GM12891 (cell line): ENCODE measurements around the gene SDHA.
"Not testable (repeated sequence)": the region's sequence is repeated elsewhere in the genome, so short reads cannot be mapped to it uniquely, and the experiment has no call there.

Source experiments
- DNase-seq: peaks from one replicate; pipeline ENCODE4 v3.0.0; 2011; ENCODE audit warnings: low spot score; ENCODE audit not compliant: insufficient read length
- FAIRE-seq: peaks from 2 replicates; lab custom pipeline; 2011; peaks lifted over from hg19 to GRCh38; lab: Jason Lieb, UNC
- PAX5 ChIP-seq: IDR thresholded peaks from 2 replicates; pipeline ENCODE4 v1.6.1; 2011; ENCODE audit warnings: low read length, moderate library complexity, mild to moderate bottlenecking; ENCODE audit not compliant: insufficient read depth, severe bottlenecking
- POLR2A ChIP-seq: IDR thresholded peaks from 2 replicates; pipeline ENCODE4 v1.6.1; 2011; ENCODE audit warnings: low read depth, low read length, control low read depth
- POLR2AphosphoS5 ChIP-seq: IDR thresholded peaks from 2 replicates; pipeline ENCODE4 v1.6.1; 2011; ENCODE audit warnings: low read depth, low read length, control low read depth
- POU2F2 ChIP-seq: IDR thresholded peaks from 2 replicates; pipeline ENCODE4 v1.6.1; 2011; ENCODE audit warnings: low read depth, mild to moderate bottlenecking, control low read depth, low read length, moderate library complexity
- SPI1 ChIP-seq: IDR thresholded peaks from 2 replicates; pipeline ENCODE4 v1.6.1; 2011; ENCODE audit warnings: low read depth, low read length, control low read depth
- TAF1 ChIP-seq: IDR thresholded peaks from 2 replicates; pipeline ENCODE4 v1.6.1; 2011; ENCODE audit warnings: low read depth, low read length, control low read depth

SDHA gene

GRCh38 chr5:252546-252945, 34.4 kb downstream of the SDHA start:
- DNase-seq (no peak), FAIRE-seq (no peak)
- TF ChIP-seq POLR2AphosphoS5 (no peak), POLR2A (no peak), TAF1 (no peak), SPI1 (no peak), PAX5 (no peak), POU2F2 (no peak)

GRCh38 chr5:254322-254721, 36.2 kb downstream of the SDHA start:
- not testable (repeated sequence) for DNase-seq, FAIRE-seq

GRCh38 chr5:255116-255515, 37.0 kb downstream of the SDHA start:
- DNase-seq, FAIRE-seq: not testable (repeated sequence)

GRCh38 chr5:256347-256746, 38.2 kb downstream of the SDHA start:
- not testable (repeated sequence) for FAIRE-seq, DNase-seq

GRCh38 chr5:257148-257547, 39.0 kb downstream of the SDHA start:
- TF ChIP-seq SPI1 (no peak), POU2F2 (no peak), POLR2A (no peak), POLR2AphosphoS5 (no peak), PAX5 (no peak)
- DNase-seq (no peak), FAIRE-seq (no peak)

- not testable (repeated sequence) for DNase-seq, FAIRE-seq
These were observed 45.3 kb downstream of the SDHA start for GRCh38 chr5:263275-263974.

GRCh38 chr5:264338-264737, 46.2 kb downstream of the SDHA start:
- DNase-seq (no peak), FAIRE-seq (no peak)

GRCh38 chr5:266311-267026, 48.3 kb downstream of the SDHA start:
- not testable (repeated sequence) for FAIRE-seq, DNase-seq

More at GRCh38 chr5:264338-264737, 46.2 kb downstream of the SDHA start:
- no peak for TF ChIP-seq POLR2A
- no peak for TF ChIP-seq SPI1
- no peak for TF ChIP-seq POLR2AphosphoS5
- no peak for TF ChIP-seq TAF1
- TF ChIP-seq POU2F2 = no peak
- TF ChIP-seq PAX5 = no peak

GRCh38 chr5:267716-268115, 49.6 kb downstream of the SDHA start:
- FAIRE-seq (no peak), DNase-seq (no peak)
- TF ChIP-seq PAX5 (no peak), POLR2A (no peak), TAF1 (no peak), SPI1 (no peak), POU2F2 (no peak), POLR2AphosphoS5 (no peak)

- no peak for DNase-seq
- no peak for FAIRE-seq
- no peak for TF ChIP-seq POLR2AphosphoS5
- TF ChIP-seq TAF1 = no peak
- TF ChIP-seq POU2F2 = no peak
- no peak for TF ChIP-seq SPI1
- TF ChIP-seq PAX5 = no peak
- no peak for TF ChIP-seq POLR2A
These were observed 52.2 kb downstream of the SDHA start for GRCh38 chr5:270340-270739.

- not testable (repeated sequence) for DNase-seq, FAIRE-seq
These were observed 53.7 kb downstream of the SDHA start for GRCh38 chr5:271828-272167.

GRCh38 chr5:273091-273490, 55.0 kb downstream of the SDHA start:
- not testable (repeated sequence) for FAIRE-seq, DNase-seq

GRCh38 chr5:273491-273890, 55.4 kb downstream of the SDHA start:
- not testable (repeated sequence) for DNase-seq, FAIRE-seq

GRCh38 chr5:274346-274745, 56.2 kb downstream of the SDHA start:
- FAIRE-seq, DNase-seq: not testable (repeated sequence)
